Neural cell (in vitro differentiated cells): ENCODE results near the gene PGC.

ENCODE experiments used
- EP300 ChIP-seq: fragments of 450-650 bp; conservative IDR thresholded peaks from 2 replicates; pipeline ENCODE4 v1.6.1; 2014; ENCODE audit warnings: antibody characterized with exemption, mild to moderate bottlenecking, moderate library complexity; ENCODE audit not compliant: poor library complexity, severe bottlenecking
- EZH2 ChIP-seq: fragments of 200-600, 300-800 bp; shearing (Covaris generic), sonication (generic); IDR thresholded peaks from 2 replicates; pipeline ENCODE4 v1.6.1; 2014; ENCODE audit warnings: antibody characterized with exemption, low read length, borderline replicate concordance, mild to moderate bottlenecking; ENCODE audit not compliant: insufficient read depth, poor library complexity, severe bottlenecking
- POLR2AphosphoS5 ChIP-seq: IDR thresholded peaks from 2 replicates; pipeline ENCODE4 v1.6.1; 2012
- RAD21 ChIP-seq: fragments of 450-650 bp; conservative IDR thresholded peaks from 2 replicates; pipeline ENCODE4 v1.6.1; 2014; ENCODE audit warnings: antibody characterized with exemption, mild to moderate bottlenecking, moderate library complexity
- SMC3 ChIP-seq: fragments of 450-650 bp; conservative IDR thresholded peaks from 2 replicates; pipeline ENCODE4 v1.6.1; 2014; ENCODE audit warnings: antibody characterized with exemption, mild to moderate bottlenecking, moderate library complexity; ENCODE audit not compliant: poor library complexity
- TAF1 ChIP-seq: IDR thresholded peaks from 2 replicates; pipeline ENCODE4 v1.6.1; 2012; ENCODE audit warnings: low read depth
- TF ChIP-seq, protein P1 (sequence below): IDR thresholded peaks from 2 replicates; pipeline ENCODE4 v1.6.1; 2012; ENCODE audit warnings: borderline replicate concordance
- TF ChIP-seq, protein P2 (sequence below): fragments of 450-650 bp; IDR thresholded peaks from 2 replicates; pipeline ENCODE4 v1.5.1; 2014; ENCODE audit warnings: antibody characterized with exemption, mild to moderate bottlenecking, moderate library complexity; ENCODE audit not compliant: poor library complexity, severe bottlenecking

DNA sequence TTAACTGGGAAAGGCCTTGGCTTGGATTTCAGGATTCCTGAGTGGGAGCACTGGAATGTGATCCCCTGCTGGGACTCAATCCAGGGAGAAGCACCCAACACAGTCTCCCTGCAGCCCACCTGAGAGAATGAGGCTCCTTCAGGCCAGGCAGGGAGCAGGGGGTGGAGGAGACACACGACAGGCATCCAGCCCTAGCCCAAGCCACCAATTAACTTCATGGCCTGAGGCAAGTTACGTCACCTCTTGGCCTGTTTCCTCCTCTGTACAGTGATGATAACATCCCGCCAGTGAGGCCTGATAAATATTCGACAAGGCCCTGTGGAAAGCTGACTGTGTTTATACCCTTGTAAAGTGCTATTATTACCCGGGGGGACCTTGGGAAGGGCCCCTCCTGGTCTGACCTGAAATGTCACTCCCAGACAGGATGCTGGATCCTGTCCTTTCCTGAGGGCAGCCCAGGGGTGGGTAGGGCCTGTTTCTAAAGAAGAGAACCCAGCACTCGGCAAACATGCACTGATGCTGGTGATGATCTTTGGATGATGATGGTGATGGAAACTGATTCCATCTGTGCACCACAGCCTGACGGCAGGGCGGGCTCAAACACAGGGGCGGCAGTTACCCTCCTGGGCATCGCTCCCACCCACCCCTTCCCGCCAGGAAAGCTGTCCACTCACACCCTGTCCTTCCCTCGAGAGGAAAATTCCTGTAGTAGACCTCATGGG, 20.1 kb upstream of the PGC start:
- TF ChIP-seq EZH2 (no peak), SMC3 (no peak), POLR2AphosphoS5 (no peak), EP300 (no peak), TAF1 (no peak), RAD21 (no peak)
- TF ChIP-seq, protein P1, sequence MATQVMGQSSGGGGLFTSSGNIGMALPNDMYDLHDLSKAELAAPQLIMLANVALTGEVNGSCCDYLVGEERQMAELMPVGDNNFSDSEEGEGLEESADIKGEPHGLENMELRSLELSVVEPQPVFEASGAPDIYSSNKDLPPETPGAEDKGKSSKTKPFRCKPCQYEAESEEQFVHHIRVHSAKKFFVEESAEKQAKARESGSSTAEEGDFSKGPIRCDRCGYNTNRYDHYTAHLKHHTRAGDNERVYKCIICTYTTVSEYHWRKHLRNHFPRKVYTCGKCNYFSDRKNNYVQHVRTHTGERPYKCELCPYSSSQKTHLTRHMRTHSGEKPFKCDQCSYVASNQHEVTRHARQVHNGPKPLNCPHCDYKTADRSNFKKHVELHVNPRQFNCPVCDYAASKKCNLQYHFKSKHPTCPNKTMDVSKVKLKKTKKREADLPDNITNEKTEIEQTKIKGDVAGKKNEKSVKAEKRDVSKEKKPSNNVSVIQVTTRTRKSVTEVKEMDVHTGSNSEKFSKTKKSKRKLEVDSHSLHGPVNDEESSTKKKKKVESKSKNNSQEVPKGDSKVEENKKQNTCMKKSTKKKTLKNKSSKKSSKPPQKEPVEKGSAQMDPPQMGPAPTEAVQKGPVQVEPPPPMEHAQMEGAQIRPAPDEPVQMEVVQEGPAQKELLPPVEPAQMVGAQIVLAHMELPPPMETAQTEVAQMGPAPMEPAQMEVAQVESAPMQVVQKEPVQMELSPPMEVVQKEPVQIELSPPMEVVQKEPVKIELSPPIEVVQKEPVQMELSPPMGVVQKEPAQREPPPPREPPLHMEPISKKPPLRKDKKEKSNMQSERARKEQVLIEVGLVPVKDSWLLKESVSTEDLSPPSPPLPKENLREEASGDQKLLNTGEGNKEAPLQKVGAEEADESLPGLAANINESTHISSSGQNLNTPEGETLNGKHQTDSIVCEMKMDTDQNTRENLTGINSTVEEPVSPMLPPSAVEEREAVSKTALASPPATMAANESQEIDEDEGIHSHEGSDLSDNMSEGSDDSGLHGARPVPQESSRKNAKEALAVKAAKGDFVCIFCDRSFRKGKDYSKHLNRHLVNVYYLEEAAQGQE = no peak
- TF ChIP-seq, protein P2, sequence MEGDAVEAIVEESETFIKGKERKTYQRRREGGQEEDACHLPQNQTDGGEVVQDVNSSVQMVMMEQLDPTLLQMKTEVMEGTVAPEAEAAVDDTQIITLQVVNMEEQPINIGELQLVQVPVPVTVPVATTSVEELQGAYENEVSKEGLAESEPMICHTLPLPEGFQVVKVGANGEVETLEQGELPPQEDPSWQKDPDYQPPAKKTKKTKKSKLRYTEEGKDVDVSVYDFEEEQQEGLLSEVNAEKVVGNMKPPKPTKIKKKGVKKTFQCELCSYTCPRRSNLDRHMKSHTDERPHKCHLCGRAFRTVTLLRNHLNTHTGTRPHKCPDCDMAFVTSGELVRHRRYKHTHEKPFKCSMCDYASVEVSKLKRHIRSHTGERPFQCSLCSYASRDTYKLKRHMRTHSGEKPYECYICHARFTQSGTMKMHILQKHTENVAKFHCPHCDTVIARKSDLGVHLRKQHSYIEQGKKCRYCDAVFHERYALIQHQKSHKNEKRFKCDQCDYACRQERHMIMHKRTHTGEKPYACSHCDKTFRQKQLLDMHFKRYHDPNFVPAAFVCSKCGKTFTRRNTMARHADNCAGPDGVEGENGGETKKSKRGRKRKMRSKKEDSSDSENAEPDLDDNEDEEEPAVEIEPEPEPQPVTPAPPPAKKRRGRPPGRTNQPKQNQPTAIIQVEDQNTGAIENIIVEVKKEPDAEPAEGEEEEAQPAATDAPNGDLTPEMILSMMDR = no peak
